ENCODE data around the gene ADAMTS17.

The ADAMTS17 gene

GRCh38 chr15:100156201-100156600 is 185.6 kb downstream of the ADAMTS17 start:
- DNase-seq (ENCODE audit: low spot score) = no peak
- TF ChIP-seq CTCF (IDR thresholded peaks at IDR 0.05; ENCODE audit: borderline replicate concordance, control extremely low read depth, extremely low read depth, insufficient read depth, missing control alignments) = no peak
- in situ Hi-C loops (cut with MboI; ENCODE audit: low sequenced_read_pairs, unreplicated experiment) = no loop called here

GRCh38 chr15:100154338-100154737 is 187.4 kb downstream of the ADAMTS17 start:
- in situ Hi-C loops (cut with MboI; ENCODE audit: low sequenced_read_pairs, unreplicated experiment) = no loop called here
- no peak for TF ChIP-seq CTCF (IDR thresholded peaks at IDR 0.05; ENCODE audit: borderline replicate concordance, control extremely low read depth, extremely low read depth, insufficient read depth, missing control alignments)
- no peak for DNase-seq (ENCODE audit: low spot score)

- in situ Hi-C loops (cut with MboI; ENCODE audit: low sequenced_read_pairs, unreplicated experiment) = no loop called here
- DNase-seq (ENCODE audit: low spot score) = no peak
- no peak for TF ChIP-seq CTCF (IDR thresholded peaks at IDR 0.05; ENCODE audit: borderline replicate concordance, control extremely low read depth, extremely low read depth, insufficient read depth, missing control alignments)
Observed at GRCh38 chr15:100152463-100152862, 189.3 kb downstream of the ADAMTS17 start.

- in situ Hi-C loops (cut with MboI; ENCODE audit: low sequenced_read_pairs, unreplicated experiment) = no loop called here
- DNase-seq (ENCODE audit: low spot score) = no peak
- no peak for TF ChIP-seq CTCF (IDR thresholded peaks at IDR 0.05; ENCODE audit: borderline replicate concordance, control extremely low read depth, extremely low read depth, insufficient read depth, missing control alignments)
Observed at GRCh38 chr15:100150906-100151305, 190.9 kb downstream of the ADAMTS17 start.

GRCh38 chr15:100147828-100148227 is 193.9 kb downstream of the ADAMTS17 start:
- in situ Hi-C loops (cut with MboI; ENCODE audit: low sequenced_read_pairs, unreplicated experiment) = no loop called here
- no peak for DNase-seq (ENCODE audit: low spot score)

GRCh38 chr15:100143378-100143777 is 198.4 kb downstream of the ADAMTS17 start:
- no peak for DNase-seq (ENCODE audit: low spot score)
- TF ChIP-seq CTCF (IDR thresholded peaks at IDR 0.05; ENCODE audit: borderline replicate concordance, control extremely low read depth, extremely low read depth, insufficient read depth, missing control alignments) = no peak
- in situ Hi-C loops (cut with MboI; ENCODE audit: low sequenced_read_pairs, unreplicated experiment) = no loop called here

More at GRCh38 chr15:100147828-100148227, 193.9 kb downstream of the ADAMTS17 start:
- TF ChIP-seq CTCF (IDR thresholded peaks at IDR 0.05; ENCODE audit: borderline replicate concordance, control extremely low read depth, extremely low read depth, insufficient read depth, missing control alignments) = no peak

Measured in GM13976 (cell line).